Measurements from ENCODE around the gene SEMA6D. TPM values are rescaled to one million over a fixed set of nuclear protein-coding genes. Genes with fewer than 3 reads are reported as not detected.
A peak's percentile ranks its signal among the peaks of the same experiment; 100 is the strongest.

The SEMA6D gene
- total and polyA plus RNA-seq, 8 donors, result 0.61 to 54.0 (median 6.9) TPM

- peak overlapping the region; percentile 59 to 72 (median 66) for H3K4me3 ChIP-seq
- peak in 1 of 2 donors; percentile 81 for DNase-seq
- TF ChIP-seq POLR2AphosphoS5 (IDR thresholded peaks at IDR 0.05) (peak in 1 of 3 donors; percentile 16), EP300 (IDR thresholded peaks at IDR 0.05) (no peak)
- WGBS, 5 donors, result 3 to 6% (median 5%) methylated on average over 40 to 48 of the region's 48 CpGs
- no peaks in the 10 kb centered on the region for H3K36me3 ChIP-seq
- peaks cover 0 to 52% (median 36%) of the 10 kb centered on the region in 3 donors for H3K27me3 ChIP-seq
- intact Hi-C loops (cut with DNase I; ENCODE audit: low total_unique reads), result no loop called here
- peak overlapping the region; percentile 65 to 87 (median 81) for H3K27ac ChIP-seq
- H3K9me3 ChIP-seq, result no peaks in the 10 kb centered on the region
- H3K4me1 ChIP-seq, result peaks cover 9 to 79% (median 34%) of the 10 kb centered on the region in 4 donors
Observed at GRCh38 chr15:47718497-47719437, 1.5 kb downstream of the SEMA6D start.

- H3K4me3 ChIP-seq, result peak overlapping the region; percentile 59 to 72 (median 66)
- TF ChIP-seq POLR2A (IDR thresholded peaks at IDR 0.05) (no peak), CTCF (IDR thresholded peaks at IDR 0.05) (no peak), EP300 (IDR thresholded peaks at IDR 0.05) (no peak), POLR2AphosphoS5 (IDR thresholded peaks at IDR 0.05) (no peak)
- H3K27me3 ChIP-seq, result peaks cover 0 to 49% (median 36%) of the 10 kb centered on the region in 3 donors
- intact Hi-C loops (cut with DNase I; ENCODE audit: low total_unique reads), result no loop called here
- H3K27ac ChIP-seq, result peak overlapping the region in 4 of 5 donors; percentile 75 to 87 (median 84)
- no peaks in the 10 kb centered on the region for H3K9me3 ChIP-seq
- DNase-seq, result no peak
- H3K36me3 ChIP-seq, result no peaks in the 10 kb centered on the region
- peaks cover 9 to 89% (median 36%) of the 10 kb centered on the region in 4 donors for H3K4me1 ChIP-seq
Observed at GRCh38 chr15:47719730-47720129, 2.4 kb downstream of the SEMA6D start.

- Histone ChIP-seq H3K4me1 (peaks cover 9 to 95% (median 37%) of the 10 kb centered on the region in 4 donors), H3K4me3 (peak overlapping the region in 3 of 4 donors; percentile 0 to 72 (median 64)), H3K9me3 (no peaks in the 10 kb centered on the region), H3K36me3 (no peaks in the 10 kb centered on the region), H3K27me3 (peaks cover 0 to 43% (median 36%) of the 10 kb centered on the region in 3 donors), H3K27ac (peak overlapping the region in 3 of 5 donors; percentile 81 to 87 (median 86))
- WGBS, 5 donors, result 55 to 70% (median 63%) methylated on average over 4 of the region's 4 CpGs
- no peak for TF ChIP-seq POLR2AphosphoS5 (IDR thresholded peaks at IDR 0.05)
- TF ChIP-seq CTCF (IDR thresholded peaks at IDR 0.05), result no peak
- TF ChIP-seq POLR2A (IDR thresholded peaks at IDR 0.05), result no peak
- TF ChIP-seq EP300 (IDR thresholded peaks at IDR 0.05), result no peak
- intact Hi-C loops (cut with DNase I; ENCODE audit: low total_unique reads), result no loop called here
- DNase-seq, result no peak
Observed at GRCh38 chr15:47720555-47720954, 3.2 kb downstream of the SEMA6D start.

GRCh38 chr15:47721676-47722075 lies 4.4 kb downstream of the SEMA6D start:
- H3K27ac ChIP-seq, result peak overlapping the region in 3 of 5 donors; percentile 5 to 86 (median 38)
- DNase-seq, result peak in 1 of 2 donors; percentile 48
- TF ChIP-seq EP300 (IDR thresholded peaks at IDR 0.05) (no peak), CTCF (IDR thresholded peaks at IDR 0.05) (no peak), POLR2A (IDR thresholded peaks at IDR 0.05) (no peak), POLR2AphosphoS5 (IDR thresholded peaks at IDR 0.05) (no peak)
- no peaks in the 10 kb centered on the region for H3K36me3 ChIP-seq
- peaks cover 9 to 95% (median 34%) of the 10 kb centered on the region in 4 donors for H3K4me1 ChIP-seq
- WGBS, 5 donors, result 56 to 75% (median 71%) methylated on average over 4 of the region's 4 CpGs
- no peaks in the 10 kb centered on the region for H3K9me3 ChIP-seq
- intact Hi-C loops (cut with DNase I; ENCODE audit: low total_unique reads), result no loop called here
- no peak overlapping the region for H3K4me3 ChIP-seq
- H3K27me3 ChIP-seq, result peaks cover 0 to 32% (median 31%) of the 10 kb centered on the region in 3 donors
